HepG2 (cell line): ENCODE results near the gene AUTS2. TPM values are rescaled to one million over a fixed set of nuclear protein-coding genes. Genes with fewer than 3 reads are reported as not detected.

Experiments
- ATAC-seq: fragments of 200-7000 bp; cut with Tn5 transposase; 3 replicates; pipeline ENCODE4 v1.9.1; 2020; ENCODE audit warnings: mild to moderate bottlenecking, moderate library complexity
- BruUV-seq: library from RNA; stranded (reverse); fragments of 400-500 nt; replicated peaks from 2 replicates; lab custom pipeline; 2021; lab: Mats Ljungman, UMichigan
- CTCF ChIA-PET: fragments of 300-600 bp; formaldehyde crosslinking; extraction: SDS; loops from one replicate; lab custom pipeline; 2021; ENCODE audit warnings: low total read pairs, inconsistent platforms, low intra/inter-chr PET ratio; lab: Yijun Ruan, JAX
- POLR2A ChIA-PET: fragments of 350-600 bp; sonication (Branson Sonifier 250); formaldehyde crosslinking; loops from one replicate; lab custom pipeline; 2020; ENCODE audit warnings: antibody characterized with exemption, inconsistent platforms; lab: Yijun Ruan, JAX
- DNase-seq: peaks from one replicate; pipeline ENCODE4 v3.0.0-alpha.2; 2015; ENCODE audit warnings: low spot score
- FAIRE-seq: peaks from 3 replicates; lab custom pipeline; 2011; peaks lifted over from hg19 to GRCh38; lab: Jason Lieb, UNC
- H2AFZ ChIP-seq: one replicate; pipeline ENCODE4 v1.6.1; 2011; ENCODE audit warnings: low read length, inconsistent platforms
- H3K27ac ChIP-seq: fragments of 300-600 bp; 3 replicates; pipeline ENCODE4 v1.8.0; 2011; ENCODE audit warnings: mixed run types, mild to moderate bottlenecking, mixed read lengths, low read length, inconsistent platforms; ENCODE audit not compliant: insufficient read depth; ENCODE audit errors: extremely low read length
- H3K27me3 ChIP-seq, 2 experiments: fragments of 200-600 bp in 1 of 2; 2 replicates in 1 of 2; 3 replicates in 1 of 2; pipeline versions ENCODE4 v1.6.0 to v1.8.0; 2011; ENCODE audit warnings: low read length in 2 of 2, mild to moderate bottlenecking in 2 of 2, moderate library complexity in 2 of 2, inconsistent platforms in 1 of 2; ENCODE audit not compliant: insufficient read depth in 2 of 2, control insufficient read depth in 1 of 2
- H3K36me3 ChIP-seq, 2 experiments: fragments of 200-600 bp in 1 of 2; replicated peaks in 1 of 2; 2 replicates in 1 of 2; 3 replicates in 1 of 2; pipeline versions ENCODE4 v1.5.1 to v1.8.0; 2011; ENCODE audit warnings: low read length in 2 of 2, inconsistent platforms in 1 of 2; ENCODE audit not compliant: insufficient read depth in 2 of 2, control insufficient read depth in 1 of 2
- H3K4me1 ChIP-seq: 2 replicates; pipeline ENCODE4 v1.5.1; 2012; ENCODE audit warnings: low read length, inconsistent platforms; ENCODE audit not compliant: insufficient read depth
- H3K4me2 ChIP-seq: 2 replicates; pipeline ENCODE4 v1.6.0; 2011; ENCODE audit warnings: low read depth, low read length, inconsistent platforms
- H3K4me3 ChIP-seq, 3 experiments: fragments of 200-600 bp in 1 of 3; sonication (generic), shearing (Covaris generic) in 1 of 3; replicated peaks in 1 of 3; 2 replicates each; pipeline ENCODE4 v1.5.1; 2011 to 2016; ENCODE audit warnings: low read length in 3 of 3, inconsistent platforms in 2 of 3, low read depth in 2 of 3, mild to moderate bottlenecking in 2 of 3, control low read depth in 1 of 3, mixed read lengths in 1 of 3; ENCODE audit not compliant: insufficient read depth in 1 of 3
- H3K79me2 ChIP-seq: one replicate; pipeline ENCODE4 v1.6.1; 2011; ENCODE audit warnings: low read length, inconsistent platforms; ENCODE audit not compliant: insufficient read depth
- H3K9ac ChIP-seq: 2 replicates; pipeline ENCODE4 v1.6.0; 2011; ENCODE audit warnings: mild to moderate bottlenecking, low read depth, low read length, inconsistent platforms; ENCODE audit not compliant: insufficient read depth
- H3K9me3 ChIP-seq: 2 replicates; pipeline ENCODE4 v1.5.1; 2012; ENCODE audit warnings: mild to moderate bottlenecking, low read length
- H4K20me1 ChIP-seq: 2 replicates; pipeline ENCODE4 v1.6.0; 2011; ENCODE audit warnings: inconsistent platforms, mild to moderate bottlenecking, low read length, moderate library complexity; ENCODE audit not compliant: insufficient read depth
- ARID3A ChIP-seq: IDR thresholded peaks from 2 replicates; pipeline ENCODE4 v1.6.1; 2012; ENCODE audit warnings: low read depth, low read length, improper control_type of control experiment
- BRD4 ChIP-seq: sonication (generic); formaldehyde crosslinking; IDR thresholded peaks from 2 replicates; pipeline ENCODE4 v1.4.0; 2020; ENCODE audit warnings: missing genetic modification reagents
- CHD2 ChIP-seq: IDR thresholded peaks from 2 replicates; pipeline ENCODE4 v1.6.1; 2011; ENCODE audit warnings: low read depth, low read length, improper control_type of control experiment
- FOXP4 ChIP-seq: sonication (generic); formaldehyde crosslinking; IDR thresholded peaks from 2 replicates; pipeline ENCODE4 v1.4.0; 2020; ENCODE audit warnings: missing genetic modification reagents
- HCFC1 ChIP-seq: fragments of 150-350 bp; IDR thresholded peaks from 2 replicates; pipeline ENCODE4 v1.6.1; 2014; ENCODE audit warnings: low read depth, low read length
- POGZ ChIP-seq: sonication (generic); formaldehyde crosslinking; IDR thresholded peaks from 2 replicates; pipeline ENCODE4 v1.4.0; 2020; ENCODE audit warnings: mild to moderate bottlenecking, missing genetic modification reagents
- RELA ChIP-seq: sonication (generic); formaldehyde crosslinking; IDR thresholded peaks from 2 replicates; pipeline ENCODE4 v1.4.0; 2020; ENCODE audit warnings: missing genetic modification reagents
- SAP130 ChIP-seq: IDR thresholded peaks from 2 replicates; pipeline ENCODE4 v1.6.1; 2016; ENCODE audit warnings: low read depth
- SUZ12 ChIP-seq: fragments of 150-350 bp; IDR thresholded peaks from 2 replicates; pipeline ENCODE4 v1.6.1; 2014; ENCODE audit warnings: low read depth, low read length
- TIGD3 ChIP-seq: sonication (generic); formaldehyde crosslinking; IDR thresholded peaks from 2 replicates; pipeline ENCODE4 v1.5.1; 2020; ENCODE audit warnings: mild to moderate bottlenecking, missing genetic modification reagents, borderline replicate concordance
- ZNF138 ChIP-seq: sonication (generic); formaldehyde crosslinking; IDR thresholded peaks from 2 replicates; pipeline ENCODE4 v1.5.0; 2020; ENCODE audit warnings: mild to moderate bottlenecking, low read depth, missing genetic modification reagents
- ZNF232 ChIP-seq: sonication (generic); formaldehyde crosslinking; IDR thresholded peaks from 2 replicates; pipeline ENCODE4 v1.4.0; 2020; ENCODE audit warnings: missing genetic modification reagents, borderline replicate concordance
- ZNF275 ChIP-seq: sonication (generic); formaldehyde crosslinking; IDR thresholded peaks from 2 replicates; pipeline ENCODE4 v1.8.0; 2022; ENCODE audit warnings: missing genetic modification reagents, mild to moderate bottlenecking, inconsistent platforms, borderline replicate concordance
- ZNF432 ChIP-seq: sonication (generic); formaldehyde crosslinking; IDR thresholded peaks from 2 replicates; pipeline ENCODE4 v1.5.0; 2020; ENCODE audit warnings: missing genetic modification reagents, mild to moderate bottlenecking, borderline replicate concordance
- ZNF766 ChIP-seq: sonication (generic); formaldehyde crosslinking; IDR thresholded peaks from 2 replicates; pipeline ENCODE4 v1.5.0; 2020; ENCODE audit warnings: missing genetic modification reagents, borderline replicate concordance
- WGBS: methylation state at CpG from one replicate; pipeline ENCODE4 v1.1.6; 2017; ENCODE audit warnings: low lambda C conversion rate; 5-methylcytosine and 5-hydroxymethylcytosine counted together
- in situ Hi-C: cut with HindIII; loops from 2 replicates; pipeline ENCODE4 v1.10.0; 2017; ENCODE audit warnings: low pct_unique_long_range_greater_than_20kb; ENCODE audit not compliant: extremely low pct_ligation_motif_present
- intact Hi-C: fragments of 100-400 bp; cut with micrococcal nuclease; formaldehyde crosslinking; loops from one replicate; pipeline ENCODE4 v1.10.0; 2022; ENCODE audit not compliant: unreplicated experiment
- polyA plus RNA-seq, 8 experiments: library from polyadenylated mRNA; depleted of rRNA in 3 of 8; stranded (reverse) in 7 of 8; unstranded in 1 of 8; fragments of >200 nt; fragmentation: Illumina TruSeq in 4 of 8; extraction: Trizol in 4 of 8; gene quantifications; 2 replicates each; pipeline versions ENCODE4 v1.2.1 to v1.2.3, GENCODE V29; 2011 to 2016; ENCODE audit warnings: low read depth in 4 of 8, missing spikeins in 1 of 8, mixed read lengths in 1 of 8; ENCODE audit not compliant: insufficient read depth in 1 of 8
- total RNA-seq, 5 experiments: library from RNA; depleted of rRNA; stranded (reverse); fragments of >200 nt; fragmentation: Illumina TruSeq; extraction: Trizol; gene quantifications; 2 replicates each; pipeline ENCODE4 v1.2.3, GENCODE V29; 2016; ENCODE audit warnings: low read depth in 1 of 5
- TF ChIP-seq, protein P1 (sequence below), 2 experiments: fragments of 450-650 bp in 1 of 2; sonication (generic) in 1 of 2; formaldehyde crosslinking; IDR thresholded peaks; 2 replicates each; pipeline versions ENCODE4 v1.5.0 to v1.8.0; 2020 to 2022; ENCODE audit warnings: mild to moderate bottlenecking in 1 of 2, missing genetic modification reagents in 1 of 2

AUTS2 gene
- total and polyA plus RNA-seq, 2 of the 13 experiments (the other 11 are each of a cell fraction or from before 2014, with no cell fraction given): 0.38 TPM; not detected in 1

GRCh38 chr7:70540641-70541040 lies 942.4 kb downstream of the AUTS2 start (continued):
- TF ChIP-seq HCFC1: no peak

GRCh38 chr7:70542750-70543376 lies 944.6 kb downstream of the AUTS2 start:
- in situ Hi-C loops: no loop called here
- Histone ChIP-seq H3K79me2 (no peaks in the 10 kb centered on the region), H3K4me2 (no peak overlapping the region), H3K9ac (no peak overlapping the region), H3K4me3 (no peak overlapping the region), H4K20me1 (no peaks in the 10 kb centered on the region), H3K27ac (no peak overlapping the region), H3K27me3 (no peaks in the 10 kb centered on the region), H3K4me1 (no peaks in the 10 kb centered on the region), H2AFZ (no peak overlapping the region), H3K36me3 (no peaks in the 10 kb centered on the region), H3K9me3 (no peaks in the 10 kb centered on the region)
- ATAC-seq (no peak), FAIRE-seq (no peak), DNase-seq (no peak)
- 0% methylated on average over 1 of the region's 1 CpG for WGBS
- BruUV-seq: no TSS peak
- ChIA-PET CTCF (no interaction called here), POLR2A (no interaction called here)
- intact Hi-C loops: no loop called here
- no peak for TF ChIP-seq FOXP4 (CRISPR knock-in tag)
- no peak for TF ChIP-seq ZNF232 (CRISPR knock-in tag)
- no peak for TF ChIP-seq ZNF138 (CRISPR knock-in tag)
- TF ChIP-seq TIGD3 (CRISPR knock-in tag): no peak
- TF ChIP-seq, protein P1, sequence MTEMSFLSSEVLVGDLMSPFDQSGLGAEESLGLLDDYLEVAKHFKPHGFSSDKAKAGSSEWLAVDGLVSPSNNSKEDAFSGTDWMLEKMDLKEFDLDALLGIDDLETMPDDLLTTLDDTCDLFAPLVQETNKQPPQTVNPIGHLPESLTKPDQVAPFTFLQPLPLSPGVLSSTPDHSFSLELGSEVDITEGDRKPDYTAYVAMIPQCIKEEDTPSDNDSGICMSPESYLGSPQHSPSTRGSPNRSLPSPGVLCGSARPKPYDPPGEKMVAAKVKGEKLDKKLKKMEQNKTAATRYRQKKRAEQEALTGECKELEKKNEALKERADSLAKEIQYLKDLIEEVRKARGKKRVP (CRISPR knock-in tag; IDR thresholded peaks at IDR 0.05): no peak
- no peak for TF ChIP-seq ZNF432 (CRISPR knock-in tag)
- no peak for TF ChIP-seq ZNF275
- no peak for TF ChIP-seq POGZ (CRISPR knock-in tag)
- no peak for TF ChIP-seq CHD2
- no peak for TF ChIP-seq SUZ12
- no peak for TF ChIP-seq BRD4 (CRISPR knock-in tag)
- TF ChIP-seq SAP130: no peak
- TF ChIP-seq RELA (CRISPR knock-in tag): no peak
- TF ChIP-seq ARID3A: no peak
- TF ChIP-seq ZNF766 (CRISPR knock-in tag): no peak
